GM18873 (cell line): ENCODE data around the gene KAZALD1.
A peak's percentile ranks its signal among the peaks of the same experiment; 100 is the strongest.

Source experiments
- ATAC-seq: cut with Tn5 transposase; IDR thresholded peaks from one replicate; pipeline ENCODE4 v1.9.1; 2021; ENCODE audit warnings: mild to moderate bottlenecking, moderate library complexity, moderate number of reproducible peaks; ENCODE audit not compliant: unreplicated experiment, low FRiP score

KAZALD1 gene

DNA sequence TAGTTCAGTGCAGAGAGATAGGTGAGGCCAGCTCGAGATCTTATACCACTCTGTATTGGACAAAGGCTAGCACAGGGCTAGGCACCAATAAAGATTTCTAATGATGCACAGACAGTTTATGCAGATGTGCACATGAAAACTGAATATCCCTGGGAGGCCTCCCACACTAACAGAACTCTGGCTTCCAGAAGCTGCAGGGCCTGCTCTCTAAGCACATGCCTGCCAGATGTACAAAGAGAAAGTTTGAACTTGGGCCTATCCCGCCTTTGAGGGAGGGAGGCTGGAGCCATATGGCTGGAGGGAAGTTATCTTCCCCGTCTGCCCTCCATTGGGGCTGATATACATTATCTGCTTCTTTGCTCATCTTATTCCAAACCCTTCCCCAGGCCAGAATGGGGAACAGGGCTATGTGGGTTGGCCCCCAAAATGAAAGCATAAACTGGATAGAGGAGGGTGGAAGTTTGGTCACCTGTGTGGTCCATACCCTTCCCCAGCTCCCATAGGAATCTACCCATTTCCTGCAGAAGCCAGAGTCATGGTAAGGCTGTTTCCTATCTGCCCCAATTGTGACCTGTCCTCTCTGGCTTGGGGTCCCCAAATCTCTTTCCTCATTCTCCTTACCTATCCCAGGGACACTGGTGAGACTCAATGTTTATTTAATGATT, 3.8 kb downstream of the KAZALD1 start:
- ATAC-seq, result no peak

DNA sequence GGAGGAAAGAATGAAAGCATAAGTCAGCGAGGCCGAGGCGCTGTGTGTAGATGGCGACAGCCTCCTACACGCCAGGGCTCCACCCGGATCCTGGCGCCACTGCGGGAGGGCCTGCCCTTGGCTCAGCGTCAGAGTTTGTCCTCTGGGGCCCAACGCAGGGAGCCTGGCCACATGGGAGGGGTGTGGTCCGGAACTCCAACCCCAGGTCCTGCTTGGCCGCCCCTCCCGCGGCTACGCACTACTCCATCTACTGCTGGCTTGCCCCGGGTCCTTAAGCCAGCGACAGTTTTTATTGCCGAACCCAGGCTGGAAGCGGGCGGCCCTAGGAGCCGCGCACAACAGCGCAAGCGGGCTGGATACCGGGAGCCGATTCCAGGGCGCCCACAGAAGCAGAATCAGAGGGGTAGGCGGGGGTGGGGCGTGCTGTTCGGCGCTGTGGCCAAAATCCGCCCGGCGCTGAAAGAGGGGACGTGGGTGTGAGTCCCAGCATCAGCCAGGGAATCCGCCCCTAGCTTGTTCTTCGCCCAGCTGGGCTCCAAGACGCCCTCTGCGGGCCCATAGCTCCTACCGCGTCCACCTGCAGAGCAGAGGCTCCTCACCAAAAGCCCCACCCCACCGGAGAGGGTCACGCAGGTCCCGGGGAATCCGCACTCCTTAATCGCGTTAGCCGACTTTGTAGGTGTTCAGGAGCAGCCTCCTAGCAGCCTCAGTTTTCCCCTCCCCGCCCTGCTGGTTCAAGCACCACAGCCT, 4.5 kb downstream of the KAZALD1 start:
- ATAC-seq, result no peak

DNA sequence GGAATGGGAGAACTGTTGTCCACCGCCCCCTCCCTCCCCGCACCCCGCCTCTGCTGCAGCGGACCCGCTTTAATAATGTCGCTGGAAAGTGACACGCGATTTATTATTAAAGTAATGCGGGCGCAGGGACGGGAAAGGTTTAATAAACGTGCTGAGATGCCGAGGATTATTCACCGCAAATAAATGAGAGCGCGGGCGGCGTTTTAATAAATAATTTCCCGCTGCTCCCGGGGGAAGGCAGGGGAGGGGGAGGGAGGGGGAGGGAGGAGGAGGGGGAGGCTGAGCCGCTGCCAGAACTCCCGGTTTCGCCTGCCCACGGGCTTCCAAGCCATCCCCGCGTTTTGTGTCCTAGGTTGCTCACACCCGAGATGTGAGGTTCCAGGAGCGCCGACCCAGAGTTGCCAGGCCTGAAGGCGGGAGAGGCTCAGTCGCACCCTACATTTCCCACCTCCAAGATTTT, 5.1 kb downstream of the KAZALD1 start:
- ATAC-seq, result no peak

DNA sequence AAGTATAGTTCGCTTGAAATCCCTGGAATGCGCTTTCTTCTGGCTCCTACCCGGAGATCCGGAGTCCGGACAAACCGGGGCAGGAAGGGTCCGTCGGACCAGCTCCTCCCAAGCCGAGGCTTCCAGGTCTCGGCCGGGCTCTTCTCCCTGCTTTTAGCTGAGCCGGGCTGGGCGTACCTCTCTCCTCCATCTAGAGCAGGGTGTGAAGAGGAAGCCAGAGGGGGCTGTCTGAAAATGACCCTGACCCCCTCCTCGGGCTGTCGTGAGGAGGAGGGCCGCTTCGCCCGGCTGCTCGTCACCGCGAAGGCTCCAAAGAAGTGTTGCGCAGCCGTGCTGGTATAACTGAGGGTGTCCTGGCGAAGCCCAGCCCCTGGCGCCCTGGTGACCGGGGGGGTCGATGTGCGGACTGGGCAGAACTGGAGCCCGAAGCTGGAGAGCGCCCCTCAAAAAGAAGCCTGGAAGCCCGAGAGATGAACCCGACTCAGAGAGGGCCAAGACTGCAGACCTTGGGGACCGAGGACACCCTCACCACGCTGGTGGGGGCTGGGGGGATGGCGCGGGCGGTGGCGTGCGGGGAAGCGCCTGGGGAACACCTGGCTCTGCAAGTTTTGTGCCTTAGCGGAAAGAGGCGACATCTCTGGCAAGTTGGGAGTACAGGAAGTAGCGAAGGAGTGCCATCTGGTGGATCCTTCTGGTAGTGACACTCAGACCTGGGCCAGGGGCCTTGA, 5.7 kb downstream of the KAZALD1 start:
- ATAC-seq, result peak; percentile 43

DNA sequence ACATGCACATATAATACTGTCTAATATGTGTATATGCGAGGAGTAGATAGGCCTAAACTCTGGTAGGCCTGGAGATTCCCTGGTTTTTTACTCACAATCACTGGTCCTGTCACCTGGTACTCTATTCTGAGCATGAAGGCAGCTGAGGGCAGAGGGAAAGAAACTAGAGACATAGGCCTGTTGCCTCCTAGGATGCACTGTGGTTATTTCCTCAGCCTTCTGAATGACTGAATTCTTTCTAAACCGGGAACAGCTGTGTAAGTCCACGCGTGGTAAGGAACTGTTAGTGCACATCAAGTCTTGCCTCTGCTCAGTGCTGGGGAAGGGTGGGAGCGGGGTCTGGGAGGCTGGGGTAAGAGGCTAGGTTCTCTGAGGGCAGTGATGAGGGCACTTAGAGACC, 7.7 kb downstream of the KAZALD1 start:
- no peak for ATAC-seq

DNA sequence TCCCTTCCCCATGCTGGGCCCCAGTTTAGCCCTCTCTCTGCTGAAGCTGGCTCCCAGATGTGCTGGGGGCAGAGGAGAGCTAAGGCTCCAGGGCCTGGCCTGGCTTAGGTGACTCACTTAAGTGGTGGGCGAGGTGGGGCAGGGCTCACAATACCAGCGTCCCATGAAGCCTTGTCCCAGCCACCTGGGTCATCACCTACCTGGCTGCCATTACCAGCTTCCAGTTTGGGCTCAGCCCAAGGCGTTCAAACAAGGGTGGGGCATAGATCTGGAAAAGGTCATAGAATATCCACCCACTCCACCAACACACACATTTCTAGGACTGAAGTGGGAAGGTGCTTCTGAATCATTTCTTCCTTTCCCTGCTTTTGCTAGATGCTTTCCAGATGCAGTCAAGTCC, 8.3 kb downstream of the KAZALD1 start:
- ATAC-seq, result no peak

DNA sequence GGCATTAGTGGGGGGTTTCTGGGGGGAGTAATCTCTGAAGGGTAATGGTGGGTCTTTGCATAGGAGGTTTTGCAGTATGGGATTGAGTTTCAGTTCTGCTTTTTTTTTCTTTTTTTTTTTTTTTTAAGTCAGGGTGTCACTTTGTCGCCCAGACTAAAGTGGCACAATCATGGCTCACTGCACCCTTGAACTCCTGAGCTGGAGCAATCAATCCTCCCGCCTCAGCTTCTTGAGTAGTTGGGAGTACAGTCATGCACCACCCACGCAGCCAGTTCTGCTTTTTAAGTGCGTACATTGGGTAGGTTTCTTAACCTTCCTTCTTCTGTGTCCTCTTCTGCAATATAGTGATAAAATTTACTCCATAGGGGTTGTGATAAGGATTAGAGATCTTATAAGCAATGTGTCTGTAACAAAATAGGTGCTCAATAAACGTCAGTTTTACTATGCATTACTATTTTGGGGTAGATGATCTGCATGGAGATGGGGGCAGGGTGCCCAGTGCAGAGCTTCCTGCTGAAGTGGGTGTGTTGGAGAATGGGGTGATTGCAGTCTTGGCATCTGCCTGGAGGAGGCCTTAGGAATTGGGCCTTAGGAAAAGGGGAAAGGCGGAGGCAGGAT, 9.6 kb downstream of the KAZALD1 start:
- ATAC-seq, result no peak

DNA sequence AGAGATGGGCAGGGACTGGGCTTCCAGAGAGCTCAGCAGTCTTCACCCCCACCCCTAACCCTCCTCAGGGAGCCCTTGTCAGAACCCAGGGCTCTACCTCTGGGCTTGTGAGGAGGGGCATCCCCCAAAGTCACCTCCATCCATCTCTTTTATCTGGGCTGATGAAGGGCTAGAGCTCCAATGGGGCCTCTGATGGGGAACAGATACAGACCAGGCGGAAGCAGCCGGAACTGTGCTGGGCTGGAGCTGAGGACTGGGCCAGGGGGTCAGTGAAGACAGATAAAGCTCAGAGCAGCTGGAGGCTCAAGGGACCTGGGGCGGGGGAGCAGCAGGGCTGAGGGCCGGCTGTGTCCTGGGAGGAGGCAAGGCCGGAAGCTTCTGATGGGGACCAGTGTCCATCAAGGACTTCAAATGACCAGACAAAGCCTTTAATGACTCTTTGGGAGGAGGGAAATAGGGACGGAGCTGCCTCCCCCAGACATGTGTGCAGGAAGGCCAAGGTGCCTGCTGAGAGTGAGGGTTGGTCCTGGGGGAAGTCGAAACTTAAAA, 10.2 kb downstream of the KAZALD1 start:
- ATAC-seq, result no peak

DNA sequence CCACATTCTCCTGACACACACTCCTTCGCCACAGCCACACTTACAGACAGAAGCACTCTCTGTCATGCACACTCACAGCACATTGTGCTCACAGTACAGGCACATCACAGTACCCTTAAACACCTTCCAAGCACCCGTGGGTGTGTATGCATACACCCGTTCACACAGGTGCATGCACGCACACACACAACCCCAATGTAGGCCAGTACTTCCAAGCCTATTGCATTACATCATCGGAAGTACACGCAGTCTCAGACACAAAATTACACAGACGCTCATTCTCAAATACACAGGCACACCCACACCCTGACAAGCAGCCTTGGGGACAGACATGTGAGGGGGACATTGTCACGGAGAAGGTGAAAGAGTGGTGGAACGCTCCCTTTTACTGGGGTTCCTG, 11.1 kb downstream of the KAZALD1 start:
- no peak for ATAC-seq

DNA sequence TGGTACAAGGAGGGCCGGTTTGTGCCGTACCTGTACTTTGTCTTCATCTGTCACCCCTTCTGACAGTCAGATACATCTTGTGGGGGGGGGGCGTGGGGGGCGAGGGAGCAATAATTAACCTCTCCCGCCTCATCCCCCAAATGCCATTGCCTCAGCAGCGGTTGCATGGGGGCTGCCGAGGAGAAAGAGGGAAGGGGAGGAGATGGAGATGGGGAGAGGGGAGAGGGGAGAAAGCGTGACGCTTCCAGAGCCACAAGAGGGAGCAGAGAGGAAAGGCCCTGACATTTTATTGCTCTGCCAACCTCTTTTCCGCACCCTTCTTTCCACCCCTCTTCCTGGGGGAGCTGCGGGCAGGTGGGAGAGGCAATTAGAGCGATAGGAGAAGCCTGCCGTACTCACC, 11.8 kb downstream of the KAZALD1 start:
- no peak for ATAC-seq

DNA sequence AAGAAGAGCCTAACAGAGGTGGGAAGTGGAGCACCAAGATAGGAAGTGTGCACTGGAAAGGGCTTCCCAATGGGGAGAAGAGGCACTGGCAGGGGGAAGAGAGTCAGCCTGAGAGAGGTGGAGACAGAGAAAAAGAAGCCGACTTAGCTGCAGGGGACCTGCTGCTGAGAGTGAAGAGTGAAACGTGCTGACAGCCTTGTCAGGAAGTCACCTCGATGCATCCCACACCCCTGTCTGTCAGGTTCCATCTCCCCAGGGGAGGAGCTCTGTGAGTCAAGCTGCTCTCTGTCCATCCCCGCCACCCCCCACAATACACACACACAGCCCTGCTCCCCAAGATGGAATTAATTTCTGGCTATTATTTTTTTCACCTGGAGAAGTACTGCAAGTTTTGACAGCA, 14.0 kb downstream of the KAZALD1 start:
- ATAC-seq, result no peak

DNA sequence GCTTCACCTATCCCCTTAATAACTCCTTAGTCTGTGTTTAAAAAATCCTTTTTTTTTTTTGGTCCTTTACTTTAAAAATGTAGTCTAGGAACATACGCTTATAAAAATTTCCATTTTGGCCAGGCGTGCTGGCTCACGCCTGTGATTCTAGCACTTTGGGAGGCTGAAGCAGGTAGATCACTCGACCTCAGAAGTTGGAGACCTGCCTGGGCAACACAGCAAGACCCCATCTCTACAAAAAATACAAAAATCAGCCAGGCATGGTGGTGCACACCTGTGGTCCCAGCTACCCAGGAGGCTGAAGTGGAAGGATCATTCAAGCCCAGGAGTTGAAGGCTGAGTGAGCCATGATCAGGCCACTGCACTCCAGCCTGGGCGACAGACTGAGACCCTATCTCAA, 14.8 kb downstream of the KAZALD1 start:
- ATAC-seq, result no peak

DNA sequence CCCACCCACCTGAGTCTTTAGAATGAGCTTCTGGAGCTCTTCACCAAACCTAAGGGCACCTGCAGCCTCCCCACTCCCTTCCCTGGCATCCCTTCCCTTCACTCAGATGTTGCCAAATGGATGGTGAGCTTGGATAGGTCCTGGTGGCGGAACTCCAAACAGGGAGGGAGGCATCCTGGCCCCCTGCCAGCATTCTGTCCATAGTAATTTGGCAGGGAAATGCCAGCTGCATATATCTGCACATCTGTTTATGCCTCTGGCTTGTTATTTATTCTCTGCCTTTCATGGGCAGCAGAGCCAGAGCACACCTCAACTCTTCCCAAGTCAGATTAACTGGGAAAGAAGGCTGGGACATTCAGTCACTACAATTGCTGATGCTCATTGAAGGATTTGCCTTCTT, 18.1 kb downstream of the KAZALD1 start:
- ATAC-seq, result no peak

DNA sequence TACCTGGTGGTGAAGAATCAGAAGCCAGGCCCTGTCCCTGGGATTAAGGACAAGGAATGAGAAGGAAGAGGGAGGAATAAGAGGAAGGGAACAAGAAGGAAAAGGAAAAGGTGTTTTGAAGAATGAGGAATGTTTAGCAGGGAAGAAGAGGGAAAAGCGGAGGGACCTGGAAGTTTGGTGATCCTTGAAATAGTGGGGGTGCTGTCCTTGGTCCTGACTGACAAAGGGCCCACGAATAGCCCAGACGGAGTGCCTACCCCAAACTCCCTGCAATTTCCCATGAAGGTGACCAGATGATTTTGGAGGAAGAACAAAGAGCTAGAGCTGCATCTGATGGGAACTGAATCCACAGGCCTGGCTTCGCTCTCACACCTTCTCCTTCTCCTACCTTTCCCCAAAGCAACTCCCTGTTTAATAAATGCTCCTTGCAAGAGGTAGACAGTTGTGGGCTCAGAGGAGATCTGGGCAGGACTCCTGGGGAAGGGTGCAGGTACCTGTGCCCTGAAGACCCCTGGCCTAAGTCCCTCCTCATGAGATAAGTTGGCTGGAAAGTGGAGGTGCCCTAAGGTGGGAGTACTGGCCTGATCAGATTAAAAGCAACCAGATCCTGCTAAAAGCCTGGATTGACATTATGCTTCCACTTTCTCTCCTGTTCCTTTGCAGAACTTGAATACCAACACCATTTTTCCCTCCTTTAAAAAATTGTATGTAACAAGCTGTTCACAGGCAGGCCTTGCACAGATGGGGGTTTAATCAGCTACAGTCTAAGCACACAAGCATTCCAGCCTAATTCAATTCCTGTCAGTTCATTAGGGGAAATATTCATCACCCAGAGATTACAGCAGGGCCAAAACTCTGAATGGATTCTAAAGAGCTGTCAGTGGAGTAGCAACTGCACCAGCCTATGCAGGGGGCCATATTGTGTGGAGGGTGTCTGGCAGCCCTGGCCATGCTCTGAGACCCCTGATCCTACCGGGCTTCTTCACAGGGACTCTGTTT, 19.4 kb downstream of the KAZALD1 start:
- no peak for ATAC-seq

DNA sequence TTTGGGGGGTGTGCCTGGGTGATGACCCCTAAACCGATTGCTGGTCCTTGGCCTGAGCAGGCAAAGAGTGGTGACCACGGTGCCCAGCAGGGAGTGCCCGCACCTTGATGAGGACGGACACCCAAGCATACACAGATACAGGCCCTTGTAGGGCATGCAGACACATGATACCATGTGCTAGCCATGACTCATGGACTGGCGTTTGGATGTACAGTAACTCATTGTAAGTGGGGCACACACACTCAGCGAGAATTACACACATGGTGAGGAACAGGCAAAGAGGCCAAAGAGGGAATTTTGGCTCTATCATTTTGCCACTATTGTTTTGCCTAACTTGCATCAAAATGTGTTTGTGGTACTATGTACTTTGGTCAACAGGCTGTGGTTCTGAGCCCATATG, 24.1 kb downstream of the KAZALD1 start:
- no peak for ATAC-seq

DNA sequence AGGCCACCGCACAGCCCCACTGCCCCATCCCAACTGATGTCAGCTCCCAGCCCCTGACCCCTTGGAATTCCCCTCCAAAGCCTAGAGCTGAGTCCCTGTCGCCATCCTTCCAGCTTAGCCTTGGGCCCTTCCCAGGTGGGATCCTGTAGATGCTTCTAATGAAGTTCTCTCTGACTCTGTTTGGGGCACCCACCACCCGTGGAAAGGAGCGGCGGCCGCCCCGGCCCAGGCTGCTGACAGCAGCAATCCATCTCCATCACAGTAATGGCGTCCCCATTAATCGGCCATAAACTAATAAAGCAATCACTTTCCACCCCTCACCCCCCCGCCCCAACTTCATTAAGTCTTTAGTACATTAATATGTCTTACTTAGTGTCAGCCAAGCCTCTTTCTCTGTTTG, 25.6 kb downstream of the KAZALD1 start:
- ATAC-seq, result no peak

DNA sequence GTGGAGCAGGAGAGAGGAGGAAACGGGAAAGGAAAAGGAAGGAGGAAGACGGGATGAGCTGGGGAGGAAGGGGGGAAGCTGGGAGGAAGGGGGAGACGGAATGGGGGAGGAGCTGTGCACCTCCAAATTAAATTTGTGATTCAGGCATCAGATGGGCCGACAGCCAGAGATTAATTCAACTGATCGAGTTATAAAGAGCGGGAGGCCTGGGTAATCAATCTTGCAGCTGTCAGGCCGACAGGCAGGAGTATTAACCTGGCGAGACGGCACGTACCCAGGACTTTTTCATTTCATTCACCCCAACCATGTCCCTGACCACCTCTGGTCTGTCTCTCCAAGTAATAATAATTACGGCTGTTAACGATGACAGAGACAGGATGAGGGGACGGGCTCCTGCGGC, 26.2 kb downstream of the KAZALD1 start:
- no peak for ATAC-seq

DNA sequence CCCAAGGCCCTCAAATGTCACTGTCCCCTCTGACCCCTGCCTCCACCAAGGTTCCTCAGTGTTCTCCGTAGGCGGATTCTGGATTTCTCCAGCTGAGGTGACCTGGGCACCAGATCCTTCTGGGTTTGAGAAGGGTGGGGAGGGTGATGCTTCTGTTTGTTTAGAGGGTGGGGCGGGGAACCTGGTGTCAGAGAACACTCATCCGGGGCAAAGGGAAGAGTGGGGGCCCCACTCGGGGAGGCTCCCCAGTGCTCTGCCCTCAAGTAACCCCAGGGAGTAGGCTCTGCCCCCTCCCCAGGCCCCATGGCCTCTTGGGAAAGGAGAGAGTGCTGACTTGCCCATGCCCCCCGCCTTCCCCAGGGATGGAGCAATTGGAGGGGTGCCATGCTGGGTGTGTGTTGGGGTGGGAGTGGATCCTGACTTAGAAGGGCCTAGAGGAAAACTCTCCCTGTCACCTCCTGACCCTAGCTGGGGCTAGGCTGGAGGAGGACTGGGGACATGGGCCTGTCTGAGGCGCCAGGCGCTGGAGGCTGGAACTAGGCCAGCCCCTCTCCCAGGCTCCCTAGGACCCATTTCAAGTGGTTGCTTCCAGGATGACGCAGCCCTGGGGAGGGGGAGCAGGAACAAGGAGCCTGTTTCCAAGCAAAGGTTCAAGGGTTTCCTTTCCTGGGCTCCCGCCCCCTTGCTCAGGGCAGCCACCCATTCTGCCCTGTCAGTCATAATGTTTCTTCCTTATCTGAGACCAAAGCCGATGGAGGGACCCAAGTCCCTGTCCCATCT, 27.9 kb downstream of the KAZALD1 start:
- ATAC-seq, result no peak

DNA sequence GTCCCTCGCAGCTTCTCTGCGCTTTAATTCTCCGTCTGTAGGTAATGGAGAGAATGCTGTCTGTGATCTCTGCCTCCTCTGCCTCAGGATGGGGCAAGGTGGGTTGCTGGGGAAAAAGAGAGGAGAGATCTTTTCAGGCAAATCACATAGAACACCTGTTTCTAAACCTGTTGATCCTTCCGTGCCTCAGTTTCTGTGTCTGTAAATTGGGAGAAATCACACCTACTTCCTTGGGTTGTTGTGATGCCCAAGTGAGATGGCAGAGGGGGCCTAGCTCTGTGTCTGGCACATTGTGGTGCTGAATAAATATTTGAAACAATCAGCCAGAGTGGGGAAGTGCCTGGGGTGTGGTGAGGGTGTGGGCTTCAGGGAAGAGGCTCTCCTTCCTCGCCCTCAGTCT, 28.8 kb downstream of the KAZALD1 start:
- no peak for ATAC-seq
